Liver (tissue), 9 donors: ENCODE results near the gene TMTC2. TPM values are rescaled to one million over a fixed set of nuclear protein-coding genes. Genes with fewer than 3 reads are reported as not detected.

Experiments
- DNase-seq: peaks from one replicate; pipeline ENCODE4 v3.0.0-alpha.2; 2017; ENCODE audit warnings: low spot score
- H3K27ac ChIP-seq, 2 donors: one replicate each; pipeline ENCODE4 v1.7.0; 2013; ENCODE audit warnings: inconsistent platforms in 2 of 2, low read length in 2 of 2, control low read depth in 1 of 2, low read depth in 1 of 2, mild to moderate bottlenecking in 1 of 2
- H3K27me3 ChIP-seq, 4 donors: one replicate each; pipeline versions ENCODE4 v1.6.1 to v1.7.0; 2013; ENCODE audit warnings: low read length in 3 of 4, inconsistent platforms in 1 of 4, mild to moderate bottlenecking in 1 of 4, moderate library complexity in 1 of 4; ENCODE audit not compliant: control insufficient read depth in 4 of 4, insufficient read depth in 4 of 4
- H3K36me3 ChIP-seq, 4 donors: one replicate each; pipeline versions ENCODE4 v1.6.1 to v1.7.0; 2013; ENCODE audit warnings: low read length in 3 of 4, mild to moderate bottlenecking in 3 of 4, low read depth in 1 of 4, moderate library complexity in 1 of 4; ENCODE audit not compliant: control insufficient read depth in 4 of 4, insufficient read depth in 3 of 4
- H3K4me1 ChIP-seq, 4 donors: one replicate each; pipeline versions ENCODE4 v1.6.1 to v1.7.0; 2013; ENCODE audit warnings: low read length in 3 of 4, mild to moderate bottlenecking in 3 of 4, moderate library complexity in 1 of 4; ENCODE audit not compliant: control insufficient read depth in 4 of 4, insufficient read depth in 4 of 4
- H3K4me3 ChIP-seq, 3 donors: one replicate each; pipeline versions ENCODE4 v1.6.1 to v1.7.0; 2013; ENCODE audit warnings: low read length in 3 of 3, control low read depth in 1 of 3, low read depth in 1 of 3, mild to moderate bottlenecking in 1 of 3
- H3K9ac ChIP-seq, 2 donors: one replicate each; pipeline ENCODE4 v1.7.0; 2013; ENCODE audit warnings: low read length in 2 of 2, mild to moderate bottlenecking in 2 of 2, moderate library complexity in 2 of 2, control low read depth in 1 of 2, low read depth in 1 of 2
- H3K9me3 ChIP-seq, 4 donors: one replicate each; pipeline versions ENCODE4 v1.6.1 to v1.7.0; 2013; ENCODE audit warnings: low read length in 3 of 4; ENCODE audit not compliant: control insufficient read depth in 4 of 4
- EGR1 ChIP-seq, 2 donors: IDR thresholded peaks; 2 replicates each; pipeline ENCODE4 v1.6.1; 2016 to 2018; ENCODE audit warnings: antibody characterized with exemption in 2 of 2, low read depth in 2 of 2
- FOXA1 ChIP-seq: IDR thresholded peaks from 2 replicates; pipeline ENCODE4 v1.6.1; 2016; ENCODE audit warnings: antibody characterized with exemption
- FOXA2 ChIP-seq: IDR thresholded peaks from 2 replicates; pipeline ENCODE4 v1.6.1; 2016; ENCODE audit warnings: antibody characterized with exemption
- GABPA ChIP-seq, 2 donors: IDR thresholded peaks in 1 of 2; conservative IDR thresholded peaks in 1 of 2; 2 replicates each; pipeline ENCODE4 v1.6.1; 2016; ENCODE audit warnings: antibody characterized with exemption in 2 of 2, mild to moderate bottlenecking in 1 of 2, moderate library complexity in 1 of 2
- HNF4A ChIP-seq, 2 donors: conservative IDR thresholded peaks; 2 replicates each; pipeline ENCODE4 v1.6.1; 2016; ENCODE audit warnings: antibody characterized with exemption in 2 of 2, mild to moderate bottlenecking in 2 of 2
- HNF4G ChIP-seq: IDR thresholded peaks from 2 replicates; pipeline ENCODE4 v1.6.1; 2016; ENCODE audit warnings: antibody characterized with exemption
- JUND ChIP-seq, 2 donors: IDR thresholded peaks; 2 replicates each; pipeline ENCODE4 v1.6.1; 2016; ENCODE audit warnings: antibody characterized with exemption in 2 of 2
- NR2F2 ChIP-seq: IDR thresholded peaks from 2 replicates; pipeline ENCODE4 v1.6.1; 2016; ENCODE audit warnings: antibody characterized with exemption
- RAD21 ChIP-seq, 2 donors: IDR thresholded peaks; 2 replicates each; pipeline ENCODE4 v1.6.1; 2016; ENCODE audit warnings: antibody characterized with exemption in 2 of 2, mild to moderate bottlenecking in 2 of 2
- REST ChIP-seq: IDR thresholded peaks from 2 replicates; pipeline ENCODE4 v1.6.1; 2016; ENCODE audit warnings: antibody characterized with exemption, mild to moderate bottlenecking
- RXRA ChIP-seq, 2 donors: IDR thresholded peaks; 2 replicates each; pipeline ENCODE4 v1.6.1; 2017 to 2018; ENCODE audit warnings: antibody characterized with exemption in 2 of 2, mild to moderate bottlenecking in 1 of 2
- SP1 ChIP-seq: IDR thresholded peaks from 2 replicates; pipeline ENCODE4 v1.6.1; 2018; ENCODE audit warnings: antibody characterized with exemption, mild to moderate bottlenecking
- TAF1 ChIP-seq: conservative IDR thresholded peaks from 2 replicates; pipeline ENCODE4 v1.6.1; 2016; ENCODE audit warnings: antibody characterized with exemption, mild to moderate bottlenecking
- YY1 ChIP-seq: IDR thresholded peaks from 2 replicates; pipeline ENCODE4 v1.6.1; 2016; ENCODE audit warnings: antibody characterized with exemption, mild to moderate bottlenecking
- polyA plus RNA-seq, 2 donors: library from polyadenylated mRNA; stranded (reverse) in 1 of 2; unstranded in 1 of 2; fragments of 200-250 nt in 1 of 2; fragments of >200 nt in 1 of 2; fragmentation: Nextera tagmentation in 1 of 2; extraction: Ambion mirVana in 1 of 2; gene quantifications; one replicate each; pipeline versions ENCODE4 v1.2.1 to v1.2.3, GENCODE V29; 2013 to 2015
- total RNA-seq, 2 donors: library from RNA; depleted of rRNA; stranded (reverse); fragments of >200 nt; gene quantifications; one replicate each; pipeline ENCODE4 v1.2.3, GENCODE V29; 2014
- TF ChIP-seq, protein P1 (sequence below): IDR thresholded peaks from 2 replicates; pipeline ENCODE4 v1.6.1; 2016; ENCODE audit warnings: antibody characterized with exemption
- TF ChIP-seq, protein P2 (sequence below): fragments of 150-350 bp; IDR thresholded peaks from 2 replicates; pipeline ENCODE4 v1.5.1; 2017; ENCODE audit warnings: improper control_type of control experiment, low read depth, low read length; ENCODE audit not compliant: missing input control
- TF ChIP-seq, protein P3 (sequence below): IDR thresholded peaks from 2 replicates; pipeline ENCODE4 v1.6.1; 2016; ENCODE audit warnings: antibody characterized with exemption
- TF ChIP-seq, protein P4 (sequence below): IDR thresholded peaks from 2 replicates; pipeline ENCODE4 v1.6.1; 2016; ENCODE audit warnings: antibody characterized with exemption
- donor health status: healthy.
- donor health status: healthy.
- donor health status: healthy.
- donor health status: healthy.
- donor health status: healthy.

The TMTC2 gene
- total and polyA plus RNA-seq, 4 donors = 0.36 to 3.0 (median 0.61) TPM

DNA sequence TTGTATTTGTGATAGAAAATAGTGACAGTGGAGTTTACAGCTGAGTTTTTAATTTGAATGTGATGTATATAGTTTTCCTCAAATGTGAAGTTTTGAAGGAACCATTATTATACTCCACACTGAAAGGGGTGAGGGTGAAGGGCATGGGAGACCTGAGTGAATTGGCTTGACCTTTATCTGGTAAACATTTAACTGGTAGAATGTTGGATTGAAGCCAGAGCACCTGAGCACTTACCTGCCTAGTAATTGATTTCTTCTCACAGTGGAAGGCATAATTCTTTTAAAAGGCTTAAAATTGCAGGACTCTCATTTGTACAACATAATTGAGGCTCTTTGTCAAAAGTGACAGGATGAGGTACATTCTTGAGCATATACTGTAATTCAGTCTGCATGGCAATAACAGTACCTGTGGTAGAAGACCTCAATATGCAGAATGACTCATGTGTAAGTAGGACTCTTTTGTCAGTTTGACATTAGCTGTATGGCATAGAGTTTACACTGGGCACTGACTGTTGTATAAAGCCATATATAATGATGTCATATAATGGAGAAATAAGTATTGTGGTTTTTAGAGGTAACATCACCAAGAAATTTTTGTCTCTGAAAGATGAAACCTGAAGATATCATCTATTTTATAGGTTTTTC is 309.6 kb downstream of the TMTC2 start:
- DNase-seq = no peak
- Histone ChIP-seq H3K36me3 (no peaks in the 10 kb centered on the region), H3K4me1 (peaks cover 0 to 5% (median 0%) of the 10 kb centered on the region in 4 donors), H3K9ac (no peak overlapping the region), H3K4me3 (no peak overlapping the region), H3K9me3 (no peaks in the 10 kb centered on the region), H3K27ac (no peak overlapping the region), H3K27me3 (no peaks in the 10 kb centered on the region)
- TF ChIP-seq, protein P1, sequence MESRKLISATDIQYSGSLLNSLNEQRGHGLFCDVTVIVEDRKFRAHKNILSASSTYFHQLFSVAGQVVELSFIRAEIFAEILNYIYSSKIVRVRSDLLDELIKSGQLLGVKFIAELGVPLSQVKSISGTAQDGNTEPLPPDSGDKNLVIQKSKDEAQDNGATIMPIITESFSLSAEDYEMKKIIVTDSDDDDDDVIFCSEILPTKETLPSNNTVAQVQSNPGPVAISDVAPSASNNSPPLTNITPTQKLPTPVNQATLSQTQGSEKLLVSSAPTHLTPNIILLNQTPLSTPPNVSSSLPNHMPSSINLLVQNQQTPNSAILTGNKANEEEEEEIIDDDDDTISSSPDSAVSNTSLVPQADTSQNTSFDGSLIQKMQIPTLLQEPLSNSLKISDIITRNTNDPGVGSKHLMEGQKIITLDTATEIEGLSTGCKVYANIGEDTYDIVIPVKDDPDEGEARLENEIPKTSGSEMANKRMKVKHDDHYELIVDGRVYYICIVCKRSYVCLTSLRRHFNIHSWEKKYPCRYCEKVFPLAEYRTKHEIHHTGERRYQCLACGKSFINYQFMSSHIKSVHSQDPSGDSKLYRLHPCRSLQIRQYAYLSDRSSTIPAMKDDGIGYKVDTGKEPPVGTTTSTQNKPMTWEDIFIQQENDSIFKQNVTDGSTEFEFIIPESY = no peak
- TF ChIP-seq NR2F2 (no peak), FOXA2 (no peak), FOXA1 (no peak), EGR1 (IDR thresholded peaks at IDR 0.05; ENCODE audit: low read depth in 2 of 2) (no peak)

- Histone ChIP-seq H3K27me3 (no peaks in the 10 kb centered on the region), H3K4me1 (peaks cover 0 to 5% (median 0%) of the 10 kb centered on the region in 4 donors), H3K27ac (no peak overlapping the region), H3K36me3 (no peaks in the 10 kb centered on the region), H3K9ac (no peak overlapping the region), H3K9me3 (no peaks in the 10 kb centered on the region), H3K4me3 (no peak overlapping the region)
- DNase-seq = no peak
- TF ChIP-seq, protein P2, sequence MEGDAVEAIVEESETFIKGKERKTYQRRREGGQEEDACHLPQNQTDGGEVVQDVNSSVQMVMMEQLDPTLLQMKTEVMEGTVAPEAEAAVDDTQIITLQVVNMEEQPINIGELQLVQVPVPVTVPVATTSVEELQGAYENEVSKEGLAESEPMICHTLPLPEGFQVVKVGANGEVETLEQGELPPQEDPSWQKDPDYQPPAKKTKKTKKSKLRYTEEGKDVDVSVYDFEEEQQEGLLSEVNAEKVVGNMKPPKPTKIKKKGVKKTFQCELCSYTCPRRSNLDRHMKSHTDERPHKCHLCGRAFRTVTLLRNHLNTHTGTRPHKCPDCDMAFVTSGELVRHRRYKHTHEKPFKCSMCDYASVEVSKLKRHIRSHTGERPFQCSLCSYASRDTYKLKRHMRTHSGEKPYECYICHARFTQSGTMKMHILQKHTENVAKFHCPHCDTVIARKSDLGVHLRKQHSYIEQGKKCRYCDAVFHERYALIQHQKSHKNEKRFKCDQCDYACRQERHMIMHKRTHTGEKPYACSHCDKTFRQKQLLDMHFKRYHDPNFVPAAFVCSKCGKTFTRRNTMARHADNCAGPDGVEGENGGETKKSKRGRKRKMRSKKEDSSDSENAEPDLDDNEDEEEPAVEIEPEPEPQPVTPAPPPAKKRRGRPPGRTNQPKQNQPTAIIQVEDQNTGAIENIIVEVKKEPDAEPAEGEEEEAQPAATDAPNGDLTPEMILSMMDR = no peak
- TF ChIP-seq FOXA1 (no peak), RXRA (IDR thresholded peaks at IDR 0.05) (no peak), REST (no peak), TAF1 (no peak), EGR1 (IDR thresholded peaks at IDR 0.05; ENCODE audit: low read depth in 2 of 2) (no peak), SP1 (no peak), FOXA2 (no peak), YY1 (no peak), HNF4G (no peak), NR2F2 (no peak), GABPA (IDR thresholded peaks at IDR 0.05 in 1 of 2, conservative IDR thresholded peaks at IDR 0.05 in 1 of 2) (no peak), HNF4A (conservative IDR thresholded peaks at IDR 0.05) (no peak), JUND (IDR thresholded peaks at IDR 0.05) (no peak), RAD21 (IDR thresholded peaks at IDR 0.05) (no peak)
- TF ChIP-seq, protein P3, sequence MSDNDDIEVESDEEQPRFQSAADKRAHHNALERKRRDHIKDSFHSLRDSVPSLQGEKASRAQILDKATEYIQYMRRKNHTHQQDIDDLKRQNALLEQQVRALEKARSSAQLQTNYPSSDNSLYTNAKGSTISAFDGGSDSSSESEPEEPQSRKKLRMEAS = no peak
- TF ChIP-seq, protein P1 = no peak
- TF ChIP-seq, protein P4, sequence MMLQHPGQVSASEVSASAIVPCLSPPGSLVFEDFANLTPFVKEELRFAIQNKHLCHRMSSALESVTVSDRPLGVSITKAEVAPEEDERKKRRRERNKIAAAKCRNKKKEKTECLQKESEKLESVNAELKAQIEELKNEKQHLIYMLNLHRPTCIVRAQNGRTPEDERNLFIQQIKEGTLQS = no peak
These were observed 311.8 kb downstream of the TMTC2 start for GRCh38 chr12:82998509-82998908.
